Tibial nerve (tissue), 4 donors: ENCODE measurements around the gene TMEM8B. TPM values are rescaled to one million over a fixed set of nuclear protein-coding genes. Genes with fewer than 3 reads are reported as not detected.
A peak's percentile ranks its signal among the peaks of the same experiment; 100 is the strongest.
"Not testable (repeated sequence)": the region's sequence is repeated elsewhere in the genome, so short reads cannot be mapped to it uniquely, and the experiment has no call there.

Experiments used
- DNase-seq, 2 donors: peaks; one replicate each; pipeline ENCODE4 v3.0.0-alpha.2; 2019; ENCODE audit warnings: low spot score in 2 of 2
- H3K27ac ChIP-seq, 4 donors: fragments of 200-600 bp; sonication (generic) in 3 of 4; one replicate each; pipeline ENCODE4 v1.5.1; 2017 to 2019; ENCODE audit warnings: mild to moderate bottlenecking in 1 of 4
- H3K27me3 ChIP-seq, 2 donors: fragments of 200-600 bp; sonication (generic) in 1 of 2; one replicate each; pipeline versions ENCODE4 v1.5.1 to v1.6.0; 2017 to 2019
- H3K36me3 ChIP-seq, 3 donors: fragments of 200-600 bp; sonication (generic); one replicate each; pipeline ENCODE4 v1.5.1; 2018 to 2019
- H3K4me1 ChIP-seq, 4 donors: fragments of 200-600 bp; sonication (generic) in 3 of 4; one replicate each; pipeline ENCODE4 v1.5.1; 2017 to 2019
- H3K4me3 ChIP-seq, 4 donors: fragments of 200-600 bp; sonication (generic) in 3 of 4; one replicate each; pipeline ENCODE4 v1.5.1; 2017 to 2019; ENCODE audit warnings: mild to moderate bottlenecking in 1 of 4, moderate library complexity in 1 of 4
- H3K9me3 ChIP-seq, 4 donors: fragments of 200-600 bp; sonication (generic) in 3 of 4; one replicate each; pipeline ENCODE4 v1.5.1; 2017 to 2019
- CTCF ChIP-seq, 5 experiments: fragments of 200-600 bp in 3 of 5; fragments of 450-650 bp in 2 of 5; sonication (generic) in 3 of 5; IDR thresholded peaks; one replicate each; pipeline ENCODE4 v1.5.1; 2016 to 2019; ENCODE audit warnings: antibody characterized with exemption in 5 of 5, mild to moderate bottlenecking in 3 of 5, moderate library complexity in 2 of 5
- EP300 ChIP-seq, 2 donors: sonication (generic); formaldehyde crosslinking; IDR thresholded peaks; one replicate each; pipeline ENCODE4 v1.6.1; 2017; ENCODE audit warnings: antibody characterized with exemption in 2 of 2, mild to moderate bottlenecking in 1 of 2
- POLR2A ChIP-seq, 2 donors: fragments of 450-650 bp; IDR thresholded peaks; one replicate each; pipeline ENCODE4 v1.6.1; 2017; ENCODE audit warnings: antibody characterized with exemption in 2 of 2, mild to moderate bottlenecking in 2 of 2, moderate library complexity in 2 of 2
- WGBS, 2 donors: methylation state at CpG; one replicate each; pipeline ENCODE4 v1.1.5; 2018; 5-methylcytosine and 5-hydroxymethylcytosine counted together
- total RNA-seq, 4 donors: library from RNA; depleted of rRNA; stranded (reverse); fragments of >200 nt; gene quantifications; one replicate each; pipeline ENCODE4 v1.1.0, GENCODE V29; 2016

The TMEM8B gene
- total RNA-seq, 4 donors from 2014 or later = 14.6 to 23.9 (median 20.1) TPM

GRCh38 chr9:35892051-35892450, 63.0 kb downstream of the TMEM8B start:
- 64 to 76% methylated on average over 1 of the region's 1 CpG for WGBS, 2 donors
- TF ChIP-seq EP300 (IDR thresholded peaks at IDR 0.05) = no peak
- no peak for TF ChIP-seq POLR2A (IDR thresholded peaks at IDR 0.05)
- DNase-seq = no peak

GRCh38 chr9:35896570-35896969, 67.5 kb downstream of the TMEM8B start:
- no peaks in the 10 kb centered on the region for H3K9me3 ChIP-seq
- H3K27me3 ChIP-seq = no peaks in the 10 kb centered on the region
- no peak for TF ChIP-seq CTCF (IDR thresholded peaks at IDR 0.05)
- 97 to 98% methylated on average over 2 of the region's 2 CpGs for WGBS, 2 donors
- no peak for DNase-seq
- no peak overlapping the region for H3K27ac ChIP-seq
- H3K36me3 ChIP-seq = no peaks in the 10 kb centered on the region
- H3K4me3 ChIP-seq = no peak overlapping the region
- no peaks in the 10 kb centered on the region for H3K4me1 ChIP-seq

More at GRCh38 chr9:35892051-35892450, 63.0 kb downstream of the TMEM8B start:
- no peaks in the 10 kb centered on the region for H3K27me3 ChIP-seq
- no peaks in the 10 kb centered on the region for H3K9me3 ChIP-seq
- H3K4me1 ChIP-seq = no peaks in the 10 kb centered on the region
- no peak overlapping the region for H3K4me3 ChIP-seq
- H3K27ac ChIP-seq = no peak overlapping the region
- H3K36me3 ChIP-seq = no peaks in the 10 kb centered on the region

GRCh38 chr9:35897376-35898099, 68.5 kb downstream of the TMEM8B start:
- not testable (repeated sequence) for DNase-seq, H3K9me3 ChIP-seq, H3K4me3 ChIP-seq, H3K4me1 ChIP-seq, H3K36me3 ChIP-seq, H3K27me3 ChIP-seq, H3K27ac ChIP-seq
- 84 to 94% methylated on average over 7 of the region's 7 CpGs for WGBS, 2 donors

GRCh38 chr9:35898337-35898736, 69.3 kb downstream of the TMEM8B start:
- H3K4me3 ChIP-seq = no peak overlapping the region
- TF ChIP-seq EP300 (IDR thresholded peaks at IDR 0.05) (no peak), CTCF (IDR thresholded peaks at IDR 0.05) (no peak), POLR2A (IDR thresholded peaks at IDR 0.05) (no peak)
- no peaks in the 10 kb centered on the region for H3K9me3 ChIP-seq
- H3K27ac ChIP-seq = no peak overlapping the region
- no peak for DNase-seq
- no peaks in the 10 kb centered on the region for H3K27me3 ChIP-seq
- H3K36me3 ChIP-seq = no peaks in the 10 kb centered on the region
- H3K4me1 ChIP-seq = peaks cover 0 to 4% (median 2%) of the 10 kb centered on the region in 4 donors

- Histone ChIP-seq H3K27ac (no peak overlapping the region), H3K4me1 (peaks cover 0 to 10% (median 4%) of the 10 kb centered on the region in 4 donors), H3K4me3 (no peak overlapping the region), H3K9me3 (no peaks in the 10 kb centered on the region), H3K27me3 (no peaks in the 10 kb centered on the region), H3K36me3 (no peaks in the 10 kb centered on the region)
- TF ChIP-seq EP300 (IDR thresholded peaks at IDR 0.05) = no peak
- no peak for TF ChIP-seq POLR2A (IDR thresholded peaks at IDR 0.05)
- TF ChIP-seq CTCF (IDR thresholded peaks at IDR 0.05) = no peak
- no peak for DNase-seq
- WGBS, 2 donors = 87 to 90% methylated on average over 2 of the region's 2 CpGs
Observed at GRCh38 chr9:35899021-35899420, 70.0 kb downstream of the TMEM8B start.

- Histone ChIP-seq H3K36me3 (no peaks in the 10 kb centered on the region), H3K9me3 (no peaks in the 10 kb centered on the region), H3K4me3 (no peak overlapping the region), H3K4me1 (peaks cover 0 to 51% (median 43%) of the 10 kb centered on the region in 4 donors), H3K27me3 (no peaks in the 10 kb centered on the region), H3K27ac (peak overlapping the region in 1 of 4 donors; percentile 93)
- 28 to 39% methylated on average over 3 of the region's 3 CpGs for WGBS, 2 donors
- TF ChIP-seq EP300 (IDR thresholded peaks at IDR 0.05) (no peak), CTCF (IDR thresholded peaks at IDR 0.05) (peak; percentile 56 to 90 (median 72)), POLR2A (IDR thresholded peaks at IDR 0.05) (no peak)
- DNase-seq = peak in 1 of 2 donors; percentile 69
Observed at GRCh38 chr9:35903049-35903448, 74.0 kb downstream of the TMEM8B start.
